Thoracic aorta (tissue), 2 donors: ENCODE data around the gene KLF5. TPM values are rescaled to one million over a fixed set of nuclear protein-coding genes. Genes with fewer than 3 reads are reported as not detected.
"Not testable (repeated sequence)": the region's sequence is repeated elsewhere in the genome, so short reads cannot be mapped to it uniquely, and the experiment has no call there.

ENCODE experiments used
- ATAC-seq: fragments of 150-250 bp; one replicate; pipeline ENCODE4 v1.8.0; 2017; ENCODE audit warnings: low read depth; ENCODE audit not compliant: insufficient number of reproducible peaks, low FRiP score
- DNase-seq: peaks from one replicate; pipeline ENCODE4 v3.0.0-alpha.2; 2020; ENCODE audit warnings: low spot score
- H3K27ac ChIP-seq, 2 donors: fragments of 200-600 bp; sonication (generic); 1 replicate in 1 of 2; 2 replicates in 1 of 2; pipeline ENCODE4 v1.5.1; 2016; ENCODE audit warnings: mild to moderate bottlenecking in 2 of 2, moderate library complexity in 2 of 2
- H3K27me3 ChIP-seq: fragments of 200-600 bp; sonication (generic); replicated peaks from 2 replicates; pipeline ENCODE4 v1.6.0; 2016; ENCODE audit warnings: mild to moderate bottlenecking; ENCODE audit not compliant: insufficient read depth
- H3K36me3 ChIP-seq: fragments of 200-600 bp; sonication (generic); one replicate; pipeline ENCODE4 v1.5.1; 2016
- H3K4me1 ChIP-seq, 2 donors: fragments of 200-600 bp; sonication (generic); 1 replicate in 1 of 2; 2 replicates in 1 of 2; pipeline versions ENCODE4 v1.5.1 to v1.6.0; 2016; ENCODE audit warnings: low read depth in 2 of 2, mild to moderate bottlenecking in 1 of 2; ENCODE audit not compliant: control insufficient read depth in 1 of 2
- H3K4me3 ChIP-seq: fragments of 200-600 bp; sonication (generic); 2 replicates; pipeline ENCODE4 v1.5.1; 2016; ENCODE audit warnings: mild to moderate bottlenecking
- H3K9me3 ChIP-seq: fragments of 200-600 bp; sonication (generic); 2 replicates; pipeline ENCODE4 v1.5.1; 2016
- CTCF ChIP-seq: fragments of 200-600 bp; sonication (generic); IDR thresholded peaks from one replicate; pipeline ENCODE4 v1.5.1; 2019; ENCODE audit warnings: antibody characterized with exemption
- total RNA-seq, 2 donors: library from RNA; depleted of rRNA; stranded (reverse); fragments of >200 nt; gene quantifications; one replicate each; pipeline versions ENCODE4 v1.1.0 to v1.2.3, GENCODE V29; 2016

Gene KLF5
- total RNA-seq, 2 donors from 2014 or later: 2.6 to 6.2 TPM

GRCh38 chr13:73092829-73093228, 34.0 kb downstream of the KLF5 start:
- H3K4me1 ChIP-seq: no peaks in the 10 kb centered on the region
- no peaks in the 10 kb centered on the region for H3K27me3 ChIP-seq
- no peaks in the 10 kb centered on the region for H3K36me3 ChIP-seq
- no peak overlapping the region for H3K4me3 ChIP-seq
- H3K27ac ChIP-seq: no peak overlapping the region
- DNase-seq: no peak
- TF ChIP-seq CTCF: no peak
- peaks cover 2% of the 10 kb centered on the region for H3K9me3 ChIP-seq
- ATAC-seq: no peak

- DNase-seq (no peak), ATAC-seq (no peak)
- no peak for TF ChIP-seq CTCF
- Histone ChIP-seq H3K4me3 (no peak overlapping the region), H3K4me1 (no peaks in the 10 kb centered on the region), H3K9me3 (no peaks in the 10 kb centered on the region), H3K36me3 (no peaks in the 10 kb centered on the region), H3K27ac (no peak overlapping the region), H3K27me3 (no peaks in the 10 kb centered on the region)
Observed at GRCh38 chr13:73096173-73096572, 37.4 kb downstream of the KLF5 start.

GRCh38 chr13:73096638-73097037, 37.8 kb downstream of the KLF5 start:
- no peak for DNase-seq
- no peak for ATAC-seq
- H3K36me3 ChIP-seq: no peaks in the 10 kb centered on the region
- H3K27ac ChIP-seq: no peak overlapping the region
- H3K4me1 ChIP-seq: no peaks in the 10 kb centered on the region
- no peak overlapping the region for H3K4me3 ChIP-seq
- no peaks in the 10 kb centered on the region for H3K9me3 ChIP-seq
- H3K27me3 ChIP-seq: no peaks in the 10 kb centered on the region
- no peak for TF ChIP-seq CTCF

- not testable (repeated sequence) for H3K36me3 ChIP-seq, ATAC-seq, H3K9me3 ChIP-seq, H3K4me3 ChIP-seq, DNase-seq, H3K27ac ChIP-seq, H3K4me1 ChIP-seq, H3K27me3 ChIP-seq
Observed at GRCh38 chr13:73100781-73101180, 42.0 kb downstream of the KLF5 start.

DNA sequence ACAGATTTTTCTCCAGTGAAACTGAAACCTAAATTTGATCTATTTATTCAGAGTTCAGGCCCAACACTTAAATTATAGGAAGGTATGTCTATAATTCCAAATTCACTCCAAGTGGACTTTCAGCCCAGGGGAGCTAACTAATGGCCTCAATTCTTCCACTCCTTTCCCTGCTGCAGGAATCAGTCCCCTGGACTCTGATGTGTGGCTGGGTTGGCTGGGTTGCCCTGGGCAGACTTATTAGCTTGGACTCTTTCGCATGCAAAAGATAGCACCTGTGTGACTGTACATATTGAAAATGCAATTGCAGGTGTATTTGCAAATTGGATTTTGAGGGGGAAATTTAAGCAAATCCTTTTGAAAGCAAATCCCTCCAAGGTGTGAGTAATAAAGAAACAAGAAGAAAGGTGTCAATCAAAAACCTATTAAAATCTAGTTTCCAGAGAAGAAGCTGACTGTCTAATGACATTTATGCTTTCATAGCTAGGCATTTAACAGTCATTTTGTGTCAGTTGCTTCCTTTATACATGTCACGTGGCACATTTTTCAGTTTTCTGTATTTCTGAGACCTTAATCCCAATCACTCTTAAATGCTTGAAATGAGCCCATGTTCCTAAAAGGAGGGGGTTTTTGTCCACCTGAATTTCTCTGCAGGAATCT, 42.7 kb downstream of the KLF5 start:
- ATAC-seq (no peak), DNase-seq (no peak)
- TF ChIP-seq CTCF: no peak
- no peaks in the 10 kb centered on the region for H3K9me3 ChIP-seq
- no peak overlapping the region for H3K27ac ChIP-seq
- no peaks in the 10 kb centered on the region for H3K27me3 ChIP-seq
- no peaks in the 10 kb centered on the region for H3K4me1 ChIP-seq
- H3K4me3 ChIP-seq: no peak overlapping the region
- no peaks in the 10 kb centered on the region for H3K36me3 ChIP-seq

- no peaks in the 10 kb centered on the region for H3K36me3 ChIP-seq
- no peak for TF ChIP-seq CTCF
- ATAC-seq (no peak), DNase-seq (no peak)
- H3K27me3 ChIP-seq: no peaks in the 10 kb centered on the region
- no peak overlapping the region for H3K4me3 ChIP-seq
- no peaks in the 10 kb centered on the region for H3K4me1 ChIP-seq
- no peaks in the 10 kb centered on the region for H3K9me3 ChIP-seq
- no peak overlapping the region for H3K27ac ChIP-seq
Observed at GRCh38 chr13:73103238-73103637, 44.4 kb downstream of the KLF5 start.
